Measurements from ENCODE around the gene UVRAG. TPM values are rescaled to one million over a fixed set of nuclear protein-coding genes. Genes with fewer than 3 reads are reported as not detected.
"Not testable (repeated sequence)": the region's sequence is repeated elsewhere in the genome, so short reads cannot be mapped to it uniquely, and the experiment has no call there.

The UVRAG gene
- total RNA-seq, 1 donor from 2014 or later, result 18.6 TPM

- H3K27me3 Mint-ChIP-seq (ENCODE audit: insufficient read depth); DNase-seq (ENCODE audit: low spot score); H3K36me3 Mint-ChIP-seq (ENCODE audit: low read depth); H3K9me3 Mint-ChIP-seq; H3K27ac Mint-ChIP-seq; H3K4me1 Mint-ChIP-seq (ENCODE audit: low read depth); H3K4me3 Mint-ChIP-seq; intact Hi-C loops (cut with micrococcal nuclease): not testable (repeated sequence)
These were observed 266.1 kb downstream of the UVRAG start for GRCh38 chr11:76081084-76081483.

- Mint-ChIP-seq H3K4me1 (ENCODE audit: low read depth) (no peaks in the 10 kb centered on the region), H3K4me3 (no peak overlapping the region), H3K9me3 (no peaks in the 10 kb centered on the region), H3K27me3 (ENCODE audit: insufficient read depth) (no peaks in the 10 kb centered on the region), H3K36me3 (ENCODE audit: low read depth) (peaks cover 2% of the 10 kb centered on the region), H3K27ac (no peak overlapping the region)
- intact Hi-C loops (cut with micrococcal nuclease), result no loop called here
- DNase-seq (ENCODE audit: low spot score), result no peak
These were observed 268.8 kb downstream of the UVRAG start for GRCh38 chr11:76083563-76084451.

GRCh38 chr11:76085270-76085669 is 270.3 kb downstream of the UVRAG start:
- no peaks in the 10 kb centered on the region for H3K4me1 Mint-ChIP-seq (ENCODE audit: low read depth)
- no peaks in the 10 kb centered on the region for H3K9me3 Mint-ChIP-seq
- intact Hi-C loops (cut with micrococcal nuclease), result no loop called here
- DNase-seq (ENCODE audit: low spot score), result no peak
- no peak overlapping the region for H3K4me3 Mint-ChIP-seq
- H3K36me3 Mint-ChIP-seq (ENCODE audit: low read depth), result no peaks in the 10 kb centered on the region
- no peaks in the 10 kb centered on the region for H3K27me3 Mint-ChIP-seq (ENCODE audit: insufficient read depth)
- no peak overlapping the region for H3K27ac Mint-ChIP-seq

- no peak overlapping the region for H3K4me3 Mint-ChIP-seq
- H3K36me3 Mint-ChIP-seq (ENCODE audit: low read depth), result no peaks in the 10 kb centered on the region
- no peak for DNase-seq (ENCODE audit: low spot score)
- intact Hi-C loops (cut with micrococcal nuclease), result no loop called here
- H3K27me3 Mint-ChIP-seq (ENCODE audit: insufficient read depth), result no peaks in the 10 kb centered on the region
- peaks cover 6% of the 10 kb centered on the region for H3K9me3 Mint-ChIP-seq
- H3K4me1 Mint-ChIP-seq (ENCODE audit: low read depth), result no peaks in the 10 kb centered on the region
- H3K27ac Mint-ChIP-seq, result no peak overlapping the region
These were observed 272.0 kb downstream of the UVRAG start for GRCh38 chr11:76086743-76087635.

- H3K27me3 Mint-ChIP-seq (ENCODE audit: insufficient read depth), result no peaks in the 10 kb centered on the region
- H3K9me3 Mint-ChIP-seq, result peaks cover 6% of the 10 kb centered on the region
- H3K36me3 Mint-ChIP-seq (ENCODE audit: low read depth), result no peaks in the 10 kb centered on the region
- H3K4me1 Mint-ChIP-seq (ENCODE audit: low read depth), result no peaks in the 10 kb centered on the region
- DNase-seq (ENCODE audit: low spot score), result no peak
- no peak overlapping the region for H3K4me3 Mint-ChIP-seq
- no peak overlapping the region for H3K27ac Mint-ChIP-seq
- intact Hi-C loops (cut with micrococcal nuclease), result no loop called here
These were observed 272.7 kb downstream of the UVRAG start for GRCh38 chr11:76087749-76088148.

- Mint-ChIP-seq H3K27ac (no peak overlapping the region), H3K4me1 (ENCODE audit: low read depth) (no peaks in the 10 kb centered on the region), H3K36me3 (ENCODE audit: low read depth) (no peaks in the 10 kb centered on the region), H3K4me3 (no peak overlapping the region), H3K9me3 (peaks cover 6% of the 10 kb centered on the region), H3K27me3 (ENCODE audit: insufficient read depth) (no peaks in the 10 kb centered on the region)
- DNase-seq (ENCODE audit: low spot score), result no peak
- intact Hi-C loops (cut with micrococcal nuclease), result no loop called here
These were observed 273.5 kb downstream of the UVRAG start for GRCh38 chr11:76088511-76088910.

- no peaks in the 10 kb centered on the region for H3K4me1 Mint-ChIP-seq (ENCODE audit: low read depth)
- H3K27ac Mint-ChIP-seq, result no peak overlapping the region
- peaks cover 6% of the 10 kb centered on the region for H3K9me3 Mint-ChIP-seq
- no peaks in the 10 kb centered on the region for H3K36me3 Mint-ChIP-seq (ENCODE audit: low read depth)
- no peak overlapping the region for H3K4me3 Mint-ChIP-seq
- H3K27me3 Mint-ChIP-seq (ENCODE audit: insufficient read depth), result no peaks in the 10 kb centered on the region
- intact Hi-C loops (cut with micrococcal nuclease), result no loop called here
- no peak for DNase-seq (ENCODE audit: low spot score)
These were observed 275.2 kb downstream of the UVRAG start for GRCh38 chr11:76090174-76090573.

GRCh38 chr11:76090821-76091220 is 275.8 kb downstream of the UVRAG start:
- no peak overlapping the region for H3K27ac Mint-ChIP-seq
- H3K4me3 Mint-ChIP-seq, result no peak overlapping the region
- no peaks in the 10 kb centered on the region for H3K36me3 Mint-ChIP-seq (ENCODE audit: low read depth)
- intact Hi-C loops (cut with micrococcal nuclease), result no loop called here
- H3K27me3 Mint-ChIP-seq (ENCODE audit: insufficient read depth), result no peaks in the 10 kb centered on the region
- peaks cover 6% of the 10 kb centered on the region for H3K9me3 Mint-ChIP-seq
- DNase-seq (ENCODE audit: low spot score), result no peak
- no peaks in the 10 kb centered on the region for H3K4me1 Mint-ChIP-seq (ENCODE audit: low read depth)

- H3K4me3 Mint-ChIP-seq, result no peak overlapping the region
- intact Hi-C loops (cut with micrococcal nuclease), result no loop called here
- H3K4me1 Mint-ChIP-seq (ENCODE audit: low read depth), result no peaks in the 10 kb centered on the region
- H3K27ac Mint-ChIP-seq, result no peak overlapping the region
- peaks cover 6% of the 10 kb centered on the region for H3K9me3 Mint-ChIP-seq
- DNase-seq (ENCODE audit: low spot score), result no peak
- H3K27me3 Mint-ChIP-seq (ENCODE audit: insufficient read depth), result no peaks in the 10 kb centered on the region
- H3K36me3 Mint-ChIP-seq (ENCODE audit: low read depth), result no peaks in the 10 kb centered on the region
These were observed 279.7 kb downstream of the UVRAG start for GRCh38 chr11:76094740-76095139.

- H3K9me3 Mint-ChIP-seq, result peaks cover 2% of the 10 kb centered on the region
These were observed 280.9 kb downstream of the UVRAG start for GRCh38 chr11:76095891-76096290.

GRCh38 chr11:76096552-76096951 is 281.5 kb downstream of the UVRAG start:
- intact Hi-C loops (cut with micrococcal nuclease), result no loop called here
- Mint-ChIP-seq H3K27me3 (ENCODE audit: insufficient read depth) (no peaks in the 10 kb centered on the region), H3K27ac (no peak overlapping the region), H3K36me3 (ENCODE audit: low read depth) (no peaks in the 10 kb centered on the region), H3K4me3 (no peak overlapping the region), H3K4me1 (ENCODE audit: low read depth) (no peaks in the 10 kb centered on the region), H3K9me3 (no peaks in the 10 kb centered on the region)
- DNase-seq (ENCODE audit: low spot score), result no peak

More at GRCh38 chr11:76095891-76096290, 280.9 kb downstream of the UVRAG start:
- H3K4me1 Mint-ChIP-seq (ENCODE audit: low read depth), result no peaks in the 10 kb centered on the region
- no peak for DNase-seq (ENCODE audit: low spot score)
- H3K4me3 Mint-ChIP-seq, result no peak overlapping the region
- H3K36me3 Mint-ChIP-seq (ENCODE audit: low read depth), result no peaks in the 10 kb centered on the region
- intact Hi-C loops (cut with micrococcal nuclease), result no loop called here
- no peaks in the 10 kb centered on the region for H3K27me3 Mint-ChIP-seq (ENCODE audit: insufficient read depth)
- H3K27ac Mint-ChIP-seq, result no peak overlapping the region

GRCh38 chr11:76102802-76103201 is 287.8 kb downstream of the UVRAG start:
- H3K27ac Mint-ChIP-seq, result no peak overlapping the region
- intact Hi-C loops (cut with micrococcal nuclease), result no loop called here
- H3K27me3 Mint-ChIP-seq (ENCODE audit: insufficient read depth), result no peaks in the 10 kb centered on the region
- no peak for DNase-seq (ENCODE audit: low spot score)
- no peak overlapping the region for H3K4me3 Mint-ChIP-seq
- no peaks in the 10 kb centered on the region for H3K9me3 Mint-ChIP-seq
- no peaks in the 10 kb centered on the region for H3K4me1 Mint-ChIP-seq (ENCODE audit: low read depth)
- H3K36me3 Mint-ChIP-seq (ENCODE audit: low read depth), result no peaks in the 10 kb centered on the region

- H3K27ac Mint-ChIP-seq, result no peak overlapping the region
- no peak for DNase-seq (ENCODE audit: low spot score)
- H3K4me1 Mint-ChIP-seq (ENCODE audit: low read depth), result no peaks in the 10 kb centered on the region
- no peaks in the 10 kb centered on the region for H3K9me3 Mint-ChIP-seq
- no peaks in the 10 kb centered on the region for H3K27me3 Mint-ChIP-seq (ENCODE audit: insufficient read depth)
- intact Hi-C loops (cut with micrococcal nuclease), result no loop called here
- H3K36me3 Mint-ChIP-seq (ENCODE audit: low read depth), result no peaks in the 10 kb centered on the region
- no peak overlapping the region for H3K4me3 Mint-ChIP-seq
These were observed 288.4 kb downstream of the UVRAG start for GRCh38 chr11:76103460-76103859.
